GM19193 (cell line): ENCODE results near the gene TTN.
A peak's percentile ranks its signal among the peaks of the same experiment; 100 is the strongest.

Experiments
- POLR2A ChIP-seq: IDR thresholded peaks from 4 replicates; pipeline ENCODE4 v1.6.1; 2011; ENCODE audit not compliant: insufficient read depth, insufficient read length; ENCODE audit errors: extremely low read depth

TTN gene

DNA sequence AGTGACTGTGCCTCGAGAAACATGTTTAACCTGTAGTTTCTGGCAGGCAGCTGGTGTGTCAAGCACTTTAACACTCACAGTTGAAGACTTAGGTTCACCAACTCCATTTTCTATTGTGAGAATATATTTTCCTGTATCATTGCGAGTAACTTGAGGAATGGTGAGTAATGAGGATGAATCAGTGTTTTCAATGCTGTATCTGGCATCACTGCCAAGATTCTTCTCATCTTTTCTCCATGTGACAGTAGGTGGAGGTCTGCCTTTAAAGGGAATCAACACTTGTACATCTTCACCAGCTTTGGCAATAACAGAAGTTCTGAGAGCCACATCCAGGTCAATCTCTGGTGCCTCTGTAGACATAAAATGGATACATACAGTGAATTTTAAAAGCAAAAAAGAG, 254.2 kb downstream of the TTN start:
- no peak for TF ChIP-seq POLR2A

DNA sequence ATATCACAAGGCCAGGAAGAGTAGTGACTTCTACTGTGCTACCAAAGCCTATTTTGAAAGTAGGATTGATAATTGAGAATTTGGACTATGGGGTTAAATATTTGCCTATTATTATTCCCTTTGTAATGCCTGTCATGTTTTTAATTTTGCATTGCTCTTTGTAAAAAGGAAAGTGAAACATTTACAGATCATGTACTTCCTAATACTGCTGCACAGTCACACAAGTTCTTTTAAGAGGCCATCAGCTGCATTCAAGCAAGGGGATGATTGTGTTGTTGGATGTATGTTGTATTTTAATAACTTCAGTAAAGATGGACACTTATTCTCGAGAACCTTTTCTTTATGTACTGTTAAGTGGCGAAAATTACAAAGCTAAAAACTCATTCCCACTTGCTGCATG, 256.9 kb downstream of the TTN start:
- TF ChIP-seq POLR2A = no peak

GRCh38 chr2:178542569-178542968, 264.7 kb downstream of the TTN start:
- no peak for TF ChIP-seq POLR2A

GRCh38 chr2:178542161-178542560, 265.1 kb downstream of the TTN start:
- TF ChIP-seq POLR2A = no peak

DNA sequence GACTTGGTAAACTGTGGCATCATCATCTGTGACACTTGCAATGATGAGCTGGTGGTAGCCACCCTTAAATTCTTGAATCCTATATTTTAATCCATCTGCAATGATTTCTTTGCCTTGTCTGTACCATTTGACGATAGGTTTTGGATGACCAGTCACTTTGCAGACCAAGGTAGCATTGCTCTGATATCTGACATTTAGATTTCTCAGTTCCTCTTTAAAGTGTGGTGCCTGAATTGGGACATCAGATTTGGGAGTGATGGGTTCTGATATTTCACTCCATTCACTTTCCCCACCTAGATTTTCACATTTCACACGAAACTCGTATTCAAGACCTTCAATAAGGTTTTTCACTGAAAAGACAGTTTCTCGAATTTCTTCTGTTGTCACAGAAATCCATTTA, 271.2 kb downstream of the TTN start:
- no peak for TF ChIP-seq POLR2A

- no peak for TF ChIP-seq POLR2A
Measured at GRCh38 chr2:178531168-178531567, 276.1 kb downstream of the TTN start.

GRCh38 chr2:178530625-178531142, 276.5 kb downstream of the TTN start:
- no peak for TF ChIP-seq POLR2A

- TF ChIP-seq POLR2A = no peak
Measured at GRCh38 chr2:178530131-178530530, 277.1 kb downstream of the TTN start.

DNA sequence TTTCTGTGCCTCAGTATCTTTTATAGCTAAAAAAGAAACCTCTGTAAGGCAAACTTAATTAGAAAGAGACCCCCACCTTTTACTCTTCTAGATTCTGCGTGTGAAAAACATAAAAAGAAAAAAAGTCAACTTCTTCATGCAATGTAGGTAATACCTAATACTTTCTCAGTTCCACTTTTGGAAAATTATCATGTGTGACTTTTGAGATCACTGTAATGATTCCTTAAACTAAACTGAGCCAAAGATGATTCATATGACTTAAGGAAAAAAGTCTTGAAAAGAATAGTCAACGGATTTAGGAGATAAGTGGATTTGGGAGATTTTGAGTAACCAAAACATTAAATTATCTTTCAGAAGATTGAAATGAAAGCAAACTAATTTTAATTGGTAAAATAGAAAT, 278.0 kb downstream of the TTN start:
- TF ChIP-seq POLR2A = no peak

DNA sequence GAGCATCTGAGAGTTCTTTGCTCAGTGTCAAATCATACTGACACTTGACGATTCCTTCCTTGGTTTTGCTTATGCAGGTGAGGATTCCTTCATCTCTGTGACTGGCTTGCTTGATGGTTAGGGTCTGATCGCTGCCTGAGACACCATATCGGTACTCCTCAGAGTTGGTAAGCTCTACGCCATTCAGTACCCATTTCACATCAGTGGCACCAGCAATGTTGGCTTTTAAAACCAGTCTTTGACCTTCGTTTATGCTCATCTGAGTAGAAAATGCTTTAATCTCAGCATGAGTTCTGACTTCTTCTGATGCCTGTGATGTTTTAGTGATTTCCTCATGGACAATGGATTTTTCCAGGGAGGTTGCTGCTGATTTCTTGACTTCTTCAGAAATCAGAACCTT, 278.6 kb downstream of the TTN start:
- TF ChIP-seq POLR2A = no peak

- TF ChIP-seq POLR2A = no peak
Measured at GRCh38 chr2:178527592-178527991, 279.6 kb downstream of the TTN start.

- no peak for TF ChIP-seq POLR2A
Measured at GRCh38 chr2:178526256-178526655, 281.0 kb downstream of the TTN start.

- TF ChIP-seq POLR2A = no peak
Measured at GRCh38 chr2:178523596-178524134, 283.6 kb downstream of the TTN start.

DNA sequence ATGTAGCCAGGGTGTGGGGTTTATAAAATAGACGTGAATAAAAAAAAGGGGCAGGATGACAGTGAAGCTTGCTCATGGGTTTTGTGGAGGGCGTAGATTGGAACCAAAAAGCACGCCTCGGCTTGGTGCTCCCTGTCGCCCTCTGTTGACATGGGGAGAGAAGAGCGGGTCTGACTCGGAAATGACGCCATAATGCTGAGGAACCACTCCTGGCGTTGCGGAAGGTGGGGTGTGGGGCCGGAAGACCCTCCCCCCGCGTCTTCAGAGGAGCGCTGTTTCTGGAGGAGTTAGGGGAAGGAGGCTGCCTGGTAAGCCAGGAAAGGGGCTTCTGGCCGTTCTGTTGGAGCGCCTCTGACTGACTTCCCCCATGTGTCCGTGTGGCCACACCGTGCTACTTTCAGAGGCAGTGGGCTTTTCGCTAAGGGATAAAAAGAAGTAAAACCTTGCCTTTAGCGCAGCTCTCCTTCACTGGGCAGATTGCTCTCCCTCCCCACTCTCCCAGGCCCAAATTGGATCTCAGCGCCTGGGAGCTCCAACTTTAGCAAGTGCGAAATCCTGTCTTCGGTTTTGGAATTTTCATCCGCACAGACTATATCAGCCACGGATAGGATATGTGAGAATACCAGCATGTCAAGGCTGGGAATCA, 284.1 kb downstream of the TTN start:
- TF ChIP-seq POLR2A = peak; percentile 87

DNA sequence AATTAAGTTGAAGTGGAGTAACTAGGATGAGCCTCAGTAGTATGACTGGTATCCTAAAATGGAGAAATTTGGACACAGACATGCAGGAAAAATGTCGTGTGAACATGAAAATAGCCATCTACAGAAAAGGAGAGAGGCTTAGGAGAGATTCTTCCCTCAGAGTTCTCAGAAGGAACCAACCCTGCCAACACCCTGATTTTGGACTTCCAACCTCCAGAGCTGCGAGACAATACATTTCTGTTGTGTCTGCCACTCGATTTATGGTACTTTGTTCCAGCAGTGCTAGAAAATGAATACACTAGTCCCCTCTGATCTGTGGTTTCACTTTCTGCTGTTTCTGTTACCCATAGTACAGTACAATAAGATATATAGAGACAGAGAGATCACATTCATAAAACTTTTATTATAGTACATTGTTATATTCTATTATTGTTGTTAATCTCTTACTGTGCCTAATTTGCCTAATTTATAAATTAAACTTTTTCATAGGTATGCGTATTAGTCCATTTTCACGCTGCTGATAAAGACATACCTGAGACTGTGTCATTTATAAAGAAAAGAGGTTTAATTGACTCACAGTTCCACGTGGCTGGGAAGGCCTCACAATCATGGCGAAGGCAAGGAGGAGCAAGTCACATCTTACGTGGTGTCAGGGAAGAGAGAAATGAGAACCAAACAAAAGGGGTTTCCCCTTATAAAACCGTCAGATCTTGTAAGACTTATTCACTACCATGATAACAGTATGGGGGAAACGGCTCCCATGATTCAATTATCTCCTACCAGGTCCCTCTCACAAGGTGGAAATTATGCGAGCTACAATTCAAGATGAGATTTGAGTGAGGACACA, 285.7 kb downstream of the TTN start:
- TF ChIP-seq POLR2A = no peak

DNA sequence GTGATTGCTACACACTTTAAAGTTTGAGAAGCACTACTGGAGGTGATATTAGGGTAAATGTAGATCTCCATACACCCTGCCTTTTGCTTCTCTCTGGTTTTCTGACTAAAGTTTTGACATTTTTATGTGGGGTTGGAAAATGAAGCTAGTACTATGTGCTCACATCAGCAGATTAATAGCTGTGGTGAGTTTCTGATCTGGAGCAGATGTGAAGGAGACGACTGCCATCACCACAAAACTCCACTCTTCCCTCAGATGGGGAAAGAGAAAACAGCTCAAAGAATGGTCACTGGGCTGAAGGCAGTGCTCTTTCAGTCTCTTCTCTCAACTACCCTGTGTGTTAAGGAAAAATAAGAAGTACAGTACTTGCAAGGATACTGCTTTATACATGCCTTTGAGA, 289.7 kb downstream of the TTN start:
- TF ChIP-seq POLR2A = no peak
